SW 1271 (cell line): ENCODE data around the gene PRAMEF33.
A peak's percentile ranks its signal among the peaks of the same experiment; 100 is the strongest.
"Not testable (repeated sequence)": the region's sequence is repeated elsewhere in the genome, so short reads cannot be mapped to it uniquely, and the experiment has no call there.

ENCODE experiments used
- DNase-seq, 2 experiments: peaks; one replicate each; lab custom pipeline; 2025; lab: John Stamatoyannopoulos, UW

PRAMEF33 gene, protein sequence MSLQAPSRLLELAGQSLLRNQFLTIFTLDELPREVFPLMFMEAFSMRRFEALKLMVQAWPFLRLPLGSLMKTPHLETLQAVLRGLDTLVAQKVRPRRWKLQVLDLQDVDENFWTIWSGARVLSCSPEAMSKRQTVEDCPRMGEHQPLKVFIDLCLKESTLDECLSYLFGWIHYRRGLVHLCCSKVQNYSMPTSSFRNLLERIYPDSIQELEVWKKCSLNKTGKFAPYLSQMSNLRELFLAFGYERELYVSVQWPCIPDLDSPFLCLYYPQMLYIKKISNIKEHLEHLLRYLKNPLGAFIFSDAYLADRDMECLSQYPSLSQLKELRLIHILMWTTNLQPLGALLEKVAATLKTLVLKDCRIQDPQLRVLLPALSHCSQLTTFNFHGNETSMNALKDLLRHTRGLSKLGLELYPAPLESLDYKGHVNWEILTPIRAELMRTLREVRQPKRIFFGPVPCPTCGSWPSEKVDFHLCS

GRCh38 chr1:13303239-13303638 lies at the start of gene PRAMEF33:
TSS of gene PRAMEF33 (plus strand) at chr1:13303539. CDS start at chr1:13305955, 2,416 bp downstream.
- DNase-seq, result not testable (repeated sequence)

DNA sequence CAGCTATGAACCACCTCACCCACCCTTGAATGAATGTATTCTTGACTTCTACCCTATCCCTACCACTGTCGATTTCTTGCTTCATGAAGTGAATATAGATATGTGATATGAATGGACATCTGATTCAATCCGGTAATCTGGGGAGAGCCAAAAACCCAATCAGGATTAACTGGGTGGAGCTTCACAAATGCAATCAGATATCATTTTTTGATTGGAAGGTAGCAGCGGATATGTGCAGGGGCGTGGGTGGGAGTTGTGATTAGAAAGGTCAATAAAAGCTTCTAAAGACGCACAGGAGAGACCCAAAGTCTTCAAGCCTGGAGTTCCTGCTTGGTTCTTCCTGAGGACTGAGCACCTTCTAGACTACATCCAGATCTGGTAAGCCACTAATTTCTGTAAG lies 49.4 kb upstream of the PRAMEF33 start, which contains the start of gene PRAMEF5:
TSS of gene PRAMEF5 (plus strand) at position 301 of the 400 bp plus-strand sequence. CDS start 5,071 bp downstream, outside the sequence.
- DNase-seq, result not testable (repeated sequence)

DNA sequence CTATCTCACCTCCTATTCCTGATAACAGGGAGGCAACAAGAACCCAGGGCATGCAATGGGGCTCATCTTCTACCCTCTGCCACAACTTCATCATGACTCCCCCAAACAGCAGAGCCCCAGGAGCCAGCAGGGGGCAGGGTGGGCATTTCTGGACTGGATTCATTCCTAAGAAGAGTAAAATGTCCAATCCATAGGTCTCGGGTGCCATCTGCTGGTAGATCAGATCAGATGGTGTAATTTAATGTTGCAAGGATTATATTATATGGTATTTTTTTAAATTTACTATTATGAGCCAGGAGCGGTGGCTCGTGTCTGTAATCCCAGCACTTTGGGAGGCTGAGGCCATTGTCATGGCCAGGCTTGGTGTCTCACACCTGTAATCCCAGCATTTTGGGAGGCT lies 38.2 kb upstream of the PRAMEF33 start:
- not testable (repeated sequence) for DNase-seq

- not testable (repeated sequence) for DNase-seq
Measured at GRCh38 chr1:13277016-13277415, 26.3 kb upstream of the PRAMEF33 start.

DNA sequence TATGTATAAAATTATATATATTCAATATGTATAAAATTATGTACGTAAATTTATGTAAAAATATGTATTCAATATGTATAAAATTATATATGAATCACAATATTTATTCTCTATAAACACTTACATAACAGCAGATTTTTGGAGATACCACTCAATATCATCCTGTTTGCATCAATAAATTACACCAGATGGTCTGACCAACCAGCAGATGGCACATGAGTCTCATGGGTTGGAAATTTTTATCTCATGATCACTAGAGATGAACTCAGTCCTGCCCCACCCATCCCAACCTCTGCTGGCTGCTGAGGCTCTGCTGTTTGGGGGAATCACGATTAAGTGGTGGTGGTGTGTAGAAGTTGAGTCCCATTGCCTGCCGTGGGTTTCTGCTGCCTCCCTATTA lies 23.7 kb upstream of the PRAMEF33 start:
- DNase-seq, result not testable (repeated sequence)

DNA sequence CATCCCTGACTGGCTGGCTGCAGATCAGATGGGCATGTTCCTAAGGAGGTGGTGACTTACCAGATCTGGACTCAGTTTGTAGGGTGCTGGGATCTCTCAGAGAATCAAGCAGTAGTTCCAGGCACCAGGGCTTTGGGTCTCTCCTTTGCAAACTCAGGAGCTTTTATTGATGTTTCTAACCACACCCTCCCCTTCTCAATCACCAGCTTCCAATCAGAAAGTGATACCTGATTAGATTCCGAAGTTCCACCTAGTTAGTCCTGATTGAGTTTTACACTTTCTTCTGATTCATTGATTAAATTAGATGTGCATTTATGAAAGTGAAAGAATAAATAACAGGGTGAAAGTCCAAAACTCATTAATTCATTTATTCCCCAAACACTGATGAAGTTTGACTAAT lies 18.3 kb upstream of the PRAMEF33 start, which contains the start of gene PRAMEF8:
TSS of gene PRAMEF8 (minus strand) at position 101 of the 400 bp plus-strand sequence. CDS start 1,046 bp downstream, outside the sequence.
- DNase-seq, result not testable (repeated sequence)

DNA sequence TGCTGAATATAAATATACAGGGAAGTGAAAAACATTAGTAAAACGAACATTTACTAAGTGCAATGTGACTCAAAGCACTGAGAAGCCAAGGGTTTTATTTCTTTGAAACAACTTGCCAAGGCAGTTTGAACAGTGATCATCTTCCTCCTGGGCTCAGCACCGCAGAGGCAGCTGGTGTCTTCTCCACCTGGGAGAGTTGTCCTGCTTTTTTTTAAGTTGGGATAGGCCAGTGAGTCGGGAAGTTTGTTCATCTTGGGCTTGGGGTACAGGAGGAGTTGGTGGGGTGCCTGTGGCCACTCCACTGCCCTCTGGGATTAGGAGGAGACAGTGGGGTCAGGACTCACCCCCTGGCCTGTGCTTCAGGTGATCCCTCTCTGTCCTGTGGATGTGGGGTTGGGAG lies 14.3 kb upstream of the PRAMEF33 start:
- not testable (repeated sequence) for DNase-seq

DNA sequence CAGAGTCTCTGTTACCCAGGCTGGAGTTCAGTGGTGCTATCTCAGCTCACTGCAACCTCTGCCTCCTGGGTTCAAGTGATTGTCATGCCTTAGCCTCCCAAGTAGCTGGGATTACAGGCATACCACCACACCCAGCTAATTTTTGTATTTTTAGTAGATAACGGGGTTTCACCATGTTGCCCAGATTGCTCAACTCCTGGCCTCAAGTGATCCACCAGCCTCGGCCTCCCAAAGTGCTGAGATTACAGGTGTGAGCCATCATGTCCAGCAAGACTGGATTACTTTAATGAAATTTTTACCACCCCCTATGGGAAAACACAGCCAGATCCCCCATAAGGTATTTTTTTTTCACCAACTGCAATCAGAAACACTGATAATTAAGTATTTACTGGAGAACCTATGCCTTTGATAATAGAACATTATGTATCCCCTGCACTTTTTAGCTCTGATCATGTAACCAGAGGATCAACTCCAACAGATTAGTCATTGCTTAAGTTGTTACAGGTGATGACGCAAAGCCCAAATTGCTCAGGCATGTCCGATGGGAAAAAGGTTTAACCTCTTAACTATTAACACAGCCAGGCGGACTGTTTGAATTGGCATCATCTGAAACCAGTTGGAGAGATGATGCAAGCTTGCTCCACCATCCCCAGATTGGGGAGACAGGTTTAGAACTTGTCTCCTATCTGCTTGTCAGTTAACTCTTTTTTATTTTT lies 6.0 kb upstream of the PRAMEF33 start:
- DNase-seq, result not testable (repeated sequence)

DNA sequence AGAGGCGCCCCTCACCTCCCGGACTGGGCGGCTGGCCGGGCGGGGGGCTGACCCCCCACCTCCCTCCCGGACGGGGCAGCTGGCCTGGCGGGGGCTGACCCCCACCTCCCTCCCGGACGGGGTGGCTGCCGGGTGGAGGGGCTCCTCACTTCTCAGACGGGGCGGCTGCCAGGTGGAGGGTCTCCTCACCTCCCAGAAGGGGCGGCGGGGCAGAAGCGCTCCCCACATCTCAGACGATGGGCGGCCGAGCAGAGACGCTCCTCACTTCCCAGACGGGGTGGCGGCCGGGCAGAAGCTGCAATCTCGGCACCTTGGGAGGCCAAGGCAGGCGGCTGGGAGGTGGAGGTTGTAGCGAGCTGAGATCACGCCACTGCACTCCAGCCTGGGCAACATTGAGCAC lies 4.6 kb upstream of the PRAMEF33 start:
- DNase-seq, result not testable (repeated sequence)

- DNase-seq, result not testable (repeated sequence)
Measured at GRCh38 chr1:13302197-13302596, 1.1 kb upstream of the PRAMEF33 start.

GRCh38 chr1:13315281-13315680 lies 11.9 kb downstream of the PRAMEF33 start, which contains the start of gene PRAMEF15:
TSS of gene PRAMEF15 (plus strand) at chr1:13315581. CDS start at chr1:13318408, 2,827 bp downstream.
- not testable (repeated sequence) for DNase-seq

DNA sequence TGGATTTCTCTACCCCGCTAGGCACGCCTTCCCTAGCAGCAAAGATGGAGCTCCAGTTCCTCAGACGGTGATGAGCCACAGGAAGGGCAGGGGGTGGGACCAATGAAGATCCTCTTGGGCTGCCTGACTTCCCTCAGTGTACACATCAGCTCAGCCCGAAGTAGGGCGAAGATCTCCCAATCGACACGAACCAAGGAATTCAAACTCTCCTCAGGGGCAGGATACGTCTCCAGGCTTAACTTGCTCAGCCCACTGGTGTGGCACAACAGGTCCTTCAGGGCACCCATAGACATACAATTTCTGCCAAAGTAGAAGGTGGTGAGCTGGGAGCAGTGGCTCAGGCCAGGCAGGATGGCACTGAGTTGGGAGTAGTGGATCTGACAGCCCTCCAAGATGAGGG lies 39.2 kb downstream of the PRAMEF33 start:
- not testable (repeated sequence) for DNase-seq

- not testable (repeated sequence) for DNase-seq
Measured at GRCh38 chr1:13347034-13347433, 43.7 kb downstream of the PRAMEF33 start, which contains the start of gene PRAMEF14. TSS of gene PRAMEF14 (minus strand) at chr1:13347134. CDS start at chr1:13345314, 1,820 bp downstream.

GRCh38 chr1:13353476-13353875 lies 50.1 kb downstream of the PRAMEF33 start:
- not testable (repeated sequence) for DNase-seq

DNA sequence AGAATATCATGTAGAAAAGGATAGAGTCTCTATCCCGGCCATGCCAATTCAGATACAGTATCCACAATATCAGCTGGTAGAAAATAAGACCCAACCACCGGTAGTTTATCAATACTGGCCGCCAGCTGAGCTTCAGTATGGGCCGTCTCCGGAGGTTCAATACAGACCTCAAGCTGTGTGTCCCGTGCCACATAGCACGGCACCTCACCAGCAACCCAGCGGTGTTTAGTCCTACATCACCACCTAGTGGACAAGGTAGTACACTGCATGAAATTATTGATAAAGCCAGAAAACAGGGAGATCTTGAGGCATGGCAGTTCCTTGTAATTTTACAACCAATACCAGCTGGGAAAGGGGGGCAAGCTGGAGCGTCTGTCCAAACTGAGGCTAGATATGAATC lies 51.1 kb downstream of the PRAMEF33 start:
- DNase-seq, result not testable (repeated sequence)

GRCh38 chr1:13356774-13357173 lies 53.4 kb downstream of the PRAMEF33 start:
- DNase-seq, result peak in 1 of 2 experiments; percentile 43
